GM19351 (cell line): Measurements from ENCODE around the gene PCSK5.

ENCODE experiments used
- ATAC-seq: cut with Tn5 transposase; IDR thresholded peaks from one replicate; pipeline ENCODE4 v1.9.1; 2021; ENCODE audit warnings: mild to moderate bottlenecking, moderate library complexity; ENCODE audit not compliant: unreplicated experiment

Gene PCSK5

GRCh38 chr9:75998096-75998780 lies 107.8 kb downstream of the PCSK5 start:
- ATAC-seq = no peak

- no peak for ATAC-seq
Observed at GRCh38 chr9:76001459-76001858, 111.0 kb downstream of the PCSK5 start.

GRCh38 chr9:76003041-76003440 lies 112.6 kb downstream of the PCSK5 start:
- ATAC-seq = no peak

GRCh38 chr9:76004526-76004925 lies 114.1 kb downstream of the PCSK5 start:
- peak; percentile 88 for ATAC-seq

- no peak for ATAC-seq
Observed at GRCh38 chr9:76007935-76008334, 117.5 kb downstream of the PCSK5 start.

GRCh38 chr9:76013809-76014208 lies 123.3 kb downstream of the PCSK5 start:
- ATAC-seq = no peak

GRCh38 chr9:76018235-76018634 lies 127.8 kb downstream of the PCSK5 start:
- no peak for ATAC-seq

GRCh38 chr9:76018761-76019160 lies 128.3 kb downstream of the PCSK5 start:
- ATAC-seq = no peak

GRCh38 chr9:76020652-76021051 lies 130.2 kb downstream of the PCSK5 start:
- ATAC-seq = no peak

GRCh38 chr9:76022317-76022716 lies 131.8 kb downstream of the PCSK5 start:
- no peak for ATAC-seq

- ATAC-seq = no peak
Observed at GRCh38 chr9:76023715-76024195, 133.3 kb downstream of the PCSK5 start.

- no peak for ATAC-seq
Observed at GRCh38 chr9:76025286-76025685, 134.8 kb downstream of the PCSK5 start.

GRCh38 chr9:76026796-76027195 lies 136.3 kb downstream of the PCSK5 start:
- ATAC-seq = no peak

GRCh38 chr9:76027416-76027815 lies 136.9 kb downstream of the PCSK5 start:
- ATAC-seq = no peak

- no peak for ATAC-seq
Observed at GRCh38 chr9:76027861-76028260, 137.4 kb downstream of the PCSK5 start.

- ATAC-seq = no peak
Observed at GRCh38 chr9:76032038-76032796, 141.7 kb downstream of the PCSK5 start.

- no peak for ATAC-seq
Observed at GRCh38 chr9:76032797-76033373, 142.4 kb downstream of the PCSK5 start.

- ATAC-seq = no peak
Observed at GRCh38 chr9:76034049-76034448, 143.6 kb downstream of the PCSK5 start.

GRCh38 chr9:76036762-76037161 lies 146.3 kb downstream of the PCSK5 start:
- ATAC-seq = no peak

GRCh38 chr9:76037587-76038225 lies 147.2 kb downstream of the PCSK5 start:
- no peak for ATAC-seq

- ATAC-seq = no peak
Observed at GRCh38 chr9:76038431-76038830, 148.0 kb downstream of the PCSK5 start.
